GM12872 (cell line): Measurements from ENCODE around the gene UBR4.

Experiments
- TF ChIP-seq, protein P1 (sequence below): IDR thresholded peaks from 3 replicates; pipeline ENCODE4 v1.5.1; 2011; ENCODE audit warnings: low read depth, mild to moderate bottlenecking, low read length, moderate library complexity; ENCODE audit not compliant: insufficient read depth

Gene UBR4

GRCh38 chr1:19133360-19133759, 76.7 kb downstream of the UBR4 start:
- TF ChIP-seq, protein P1, sequence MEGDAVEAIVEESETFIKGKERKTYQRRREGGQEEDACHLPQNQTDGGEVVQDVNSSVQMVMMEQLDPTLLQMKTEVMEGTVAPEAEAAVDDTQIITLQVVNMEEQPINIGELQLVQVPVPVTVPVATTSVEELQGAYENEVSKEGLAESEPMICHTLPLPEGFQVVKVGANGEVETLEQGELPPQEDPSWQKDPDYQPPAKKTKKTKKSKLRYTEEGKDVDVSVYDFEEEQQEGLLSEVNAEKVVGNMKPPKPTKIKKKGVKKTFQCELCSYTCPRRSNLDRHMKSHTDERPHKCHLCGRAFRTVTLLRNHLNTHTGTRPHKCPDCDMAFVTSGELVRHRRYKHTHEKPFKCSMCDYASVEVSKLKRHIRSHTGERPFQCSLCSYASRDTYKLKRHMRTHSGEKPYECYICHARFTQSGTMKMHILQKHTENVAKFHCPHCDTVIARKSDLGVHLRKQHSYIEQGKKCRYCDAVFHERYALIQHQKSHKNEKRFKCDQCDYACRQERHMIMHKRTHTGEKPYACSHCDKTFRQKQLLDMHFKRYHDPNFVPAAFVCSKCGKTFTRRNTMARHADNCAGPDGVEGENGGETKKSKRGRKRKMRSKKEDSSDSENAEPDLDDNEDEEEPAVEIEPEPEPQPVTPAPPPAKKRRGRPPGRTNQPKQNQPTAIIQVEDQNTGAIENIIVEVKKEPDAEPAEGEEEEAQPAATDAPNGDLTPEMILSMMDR = no peak

DNA sequence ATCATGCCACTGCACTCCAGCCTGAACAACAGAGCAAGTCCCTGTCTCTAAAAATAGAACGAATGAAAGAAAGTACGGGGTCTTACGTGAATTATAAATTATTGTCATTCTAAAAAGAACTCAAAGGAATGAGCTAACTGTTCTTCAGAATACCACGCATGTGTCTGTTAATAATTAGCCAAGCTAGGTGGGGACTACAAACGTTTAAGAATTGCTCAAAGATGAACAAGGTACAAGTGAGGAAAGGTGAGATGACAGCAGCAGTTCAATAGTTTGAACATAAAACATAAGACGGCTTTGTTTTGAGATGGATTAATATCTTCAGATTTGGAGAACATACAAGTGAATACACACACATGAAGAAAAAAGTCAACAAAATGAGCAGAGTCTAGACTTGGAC, 79.6 kb downstream of the UBR4 start:
- TF ChIP-seq, protein P1 = no peak

DNA sequence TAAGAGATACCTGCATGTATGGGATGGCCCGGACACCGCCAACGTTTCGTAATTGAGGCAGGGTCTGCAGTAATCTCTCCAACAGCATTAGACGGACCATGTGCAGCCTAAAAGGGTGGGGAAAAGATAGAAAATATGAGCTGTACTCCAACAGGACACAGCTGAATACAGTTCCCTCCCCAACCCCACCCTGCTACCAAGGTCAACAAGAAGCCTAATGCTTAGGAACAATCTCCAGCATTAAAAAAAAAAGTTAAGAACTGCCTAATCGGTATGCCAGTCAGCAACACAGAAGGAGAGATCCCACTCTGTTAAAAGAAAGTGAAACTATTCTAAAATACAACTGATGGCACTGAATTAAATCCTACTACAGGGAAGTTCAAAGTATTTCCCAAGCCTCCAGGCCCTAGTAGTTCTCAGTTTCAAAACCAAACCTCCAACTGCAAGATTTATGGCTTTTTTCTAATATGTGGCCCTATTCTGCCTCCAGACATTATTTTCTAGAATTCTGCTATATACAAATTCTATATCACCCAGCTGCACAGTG, 81.0 kb downstream of the UBR4 start:
- TF ChIP-seq, protein P1 = no peak

GRCh38 chr1:19124273-19124672, 85.8 kb downstream of the UBR4 start:
- TF ChIP-seq, protein P1 = no peak

GRCh38 chr1:19123837-19124236, 86.2 kb downstream of the UBR4 start:
- TF ChIP-seq, protein P1 = no peak

DNA sequence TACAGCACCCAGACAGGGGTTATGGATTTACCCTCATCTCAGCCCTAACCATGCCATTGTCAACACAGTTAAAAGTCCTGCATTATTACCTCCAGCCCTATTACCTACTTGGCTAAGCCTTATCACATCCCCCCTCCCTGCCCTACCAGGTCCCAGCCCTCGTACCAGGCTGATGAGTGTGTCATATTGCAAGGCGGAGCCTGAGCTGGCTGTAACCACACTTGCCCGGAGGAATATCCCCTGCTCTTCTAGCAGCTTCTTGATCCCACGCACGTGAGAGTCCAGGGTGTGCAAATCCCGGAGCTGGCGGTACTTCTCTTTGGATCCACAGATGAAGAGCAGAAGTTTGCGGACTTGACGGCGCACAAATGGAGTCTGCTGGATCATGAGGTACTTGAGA, 87.4 kb downstream of the UBR4 start:
- TF ChIP-seq, protein P1 = no peak

GRCh38 chr1:19121192-19121591, 88.9 kb downstream of the UBR4 start:
- TF ChIP-seq, protein P1 = no peak
